ENCODE results near the gene UBE2G2.

The UBE2G2 gene

DNA sequence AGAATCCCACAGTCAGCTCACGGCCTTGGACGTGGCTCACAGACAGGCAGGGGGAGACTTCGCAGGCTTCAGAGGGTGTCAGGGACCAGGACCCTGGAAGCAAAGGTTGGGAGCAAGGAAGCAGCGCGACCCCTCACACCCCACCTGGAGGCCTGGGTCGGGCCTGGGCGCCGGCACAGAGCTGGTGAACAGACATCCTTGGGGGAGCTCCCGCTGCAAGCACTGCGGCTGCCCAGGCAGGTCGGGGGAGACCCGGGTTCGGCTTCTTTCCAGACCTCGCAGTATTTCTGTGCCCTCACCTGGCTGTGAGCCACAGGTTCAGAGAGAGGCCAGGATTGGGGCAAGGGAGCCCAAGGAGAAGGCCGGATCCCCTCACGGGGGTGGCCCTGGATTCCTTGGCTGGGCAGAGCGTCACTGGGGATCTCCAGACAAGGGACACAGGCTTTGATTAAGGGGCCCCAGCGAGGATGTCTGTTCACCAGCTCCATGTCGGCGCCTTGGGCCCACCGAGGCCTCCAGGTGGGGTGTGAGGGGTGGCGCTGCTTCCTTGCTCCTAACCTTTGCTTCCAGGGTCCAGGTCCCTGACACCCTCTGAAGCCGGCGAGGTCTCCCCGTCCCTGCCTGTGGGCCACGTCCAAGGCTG is 52.4 kb downstream of the UBE2G2 start:
- no peaks in the 10 kb centered on the region for H3K36me3 ChIP-seq (ENCODE audit: control insufficient read depth, insufficient read depth, low read length)
- no peak for DNase-seq (ENCODE audit: extremely low read depth, insufficient read length)
- no peak overlapping the region for H3K4me3 ChIP-seq (replicated peaks; ENCODE audit: low read depth, low read length)
- no peaks in the 10 kb centered on the region; the same call in 1 of the 2 replicates for H3K27me3 ChIP-seq (replicated peaks; ENCODE audit: control insufficient read depth, insufficient read depth, low read length)
- TF ChIP-seq, protein P1, sequence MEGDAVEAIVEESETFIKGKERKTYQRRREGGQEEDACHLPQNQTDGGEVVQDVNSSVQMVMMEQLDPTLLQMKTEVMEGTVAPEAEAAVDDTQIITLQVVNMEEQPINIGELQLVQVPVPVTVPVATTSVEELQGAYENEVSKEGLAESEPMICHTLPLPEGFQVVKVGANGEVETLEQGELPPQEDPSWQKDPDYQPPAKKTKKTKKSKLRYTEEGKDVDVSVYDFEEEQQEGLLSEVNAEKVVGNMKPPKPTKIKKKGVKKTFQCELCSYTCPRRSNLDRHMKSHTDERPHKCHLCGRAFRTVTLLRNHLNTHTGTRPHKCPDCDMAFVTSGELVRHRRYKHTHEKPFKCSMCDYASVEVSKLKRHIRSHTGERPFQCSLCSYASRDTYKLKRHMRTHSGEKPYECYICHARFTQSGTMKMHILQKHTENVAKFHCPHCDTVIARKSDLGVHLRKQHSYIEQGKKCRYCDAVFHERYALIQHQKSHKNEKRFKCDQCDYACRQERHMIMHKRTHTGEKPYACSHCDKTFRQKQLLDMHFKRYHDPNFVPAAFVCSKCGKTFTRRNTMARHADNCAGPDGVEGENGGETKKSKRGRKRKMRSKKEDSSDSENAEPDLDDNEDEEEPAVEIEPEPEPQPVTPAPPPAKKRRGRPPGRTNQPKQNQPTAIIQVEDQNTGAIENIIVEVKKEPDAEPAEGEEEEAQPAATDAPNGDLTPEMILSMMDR (IDR thresholded peaks at IDR 0.05; ENCODE audit: insufficient read depth, low read length, poor library complexity, severe bottlenecking), result no peak

- Histone ChIP-seq H3K36me3 (ENCODE audit: control insufficient read depth, insufficient read depth, low read length) (no peaks in the 10 kb centered on the region), H3K4me3 (replicated peaks; ENCODE audit: low read depth, low read length) (no peak overlapping the region), H3K27me3 (replicated peaks; ENCODE audit: control insufficient read depth, insufficient read depth, low read length) (no peaks in the 10 kb centered on the region; the same call in 1 of the 2 replicates)
- DNase-seq (ENCODE audit: extremely low read depth, insufficient read length), result no peak
- TF ChIP-seq, protein P1 (IDR thresholded peaks at IDR 0.05; ENCODE audit: insufficient read depth, low read length, poor library complexity, severe bottlenecking), result no peak
Observed at GRCh38 chr21:44748621-44749020, 53.0 kb downstream of the UBE2G2 start.

- Histone ChIP-seq H3K36me3 (ENCODE audit: control insufficient read depth, insufficient read depth, low read length) (no peaks in the 10 kb centered on the region), H3K27me3 (replicated peaks; ENCODE audit: control insufficient read depth, insufficient read depth, low read length) (no peaks in the 10 kb centered on the region; the same call in 1 of the 2 replicates), H3K4me3 (replicated peaks; ENCODE audit: low read depth, low read length) (no peak overlapping the region)
- DNase-seq (ENCODE audit: extremely low read depth, insufficient read length), result no peak
- TF ChIP-seq, protein P1 (IDR thresholded peaks at IDR 0.05; ENCODE audit: insufficient read depth, low read length, poor library complexity, severe bottlenecking), result no peak
Observed at GRCh38 chr21:44742418-44743153, 59.0 kb downstream of the UBE2G2 start.

GRCh38 chr21:44741921-44742320 is 59.7 kb downstream of the UBE2G2 start:
- DNase-seq (ENCODE audit: extremely low read depth, insufficient read length), result no peak
- TF ChIP-seq, protein P1 (IDR thresholded peaks at IDR 0.05; ENCODE audit: insufficient read depth, low read length, poor library complexity, severe bottlenecking), result no peak
- Histone ChIP-seq H3K27me3 (replicated peaks; ENCODE audit: control insufficient read depth, insufficient read depth, low read length) (no peaks in the 10 kb centered on the region; the same call in 1 of the 2 replicates), H3K4me3 (replicated peaks; ENCODE audit: low read depth, low read length) (no peak overlapping the region), H3K36me3 (ENCODE audit: control insufficient read depth, insufficient read depth, low read length) (no peaks in the 10 kb centered on the region)

DNA sequence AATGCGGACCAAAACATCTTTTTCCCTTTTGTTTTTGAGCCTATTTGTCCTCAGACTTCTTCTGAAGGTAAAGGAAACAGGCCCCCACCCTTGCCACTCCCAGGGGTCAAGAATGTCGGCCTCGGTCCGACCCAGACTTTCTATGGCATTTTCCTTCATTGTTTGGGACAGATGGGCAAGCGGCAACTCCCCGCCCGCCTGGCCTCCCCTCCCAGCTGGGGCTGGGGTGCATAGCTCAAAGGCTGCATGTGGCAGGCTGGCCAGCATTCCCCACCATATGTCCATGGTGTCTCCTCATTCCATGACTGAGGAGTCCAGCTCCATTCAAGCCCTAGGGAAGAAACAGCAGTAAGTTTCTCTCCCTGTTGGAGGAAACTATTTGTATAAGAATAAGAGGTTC is 60.9 kb downstream of the UBE2G2 start:
- Histone ChIP-seq H3K36me3 (ENCODE audit: control insufficient read depth, insufficient read depth, low read length) (no peaks in the 10 kb centered on the region), H3K4me3 (replicated peaks; ENCODE audit: low read depth, low read length) (no peak overlapping the region), H3K27me3 (replicated peaks; ENCODE audit: control insufficient read depth, insufficient read depth, low read length) (no peaks in the 10 kb centered on the region; the same call in 1 of the 2 replicates)
- DNase-seq (ENCODE audit: extremely low read depth, insufficient read length), result no peak
- TF ChIP-seq, protein P1 (IDR thresholded peaks at IDR 0.05; ENCODE audit: insufficient read depth, low read length, poor library complexity, severe bottlenecking), result no peak

Measured in GM06990 (cell line).